ENCODE measurements around the gene PCGF1. TPM values are rescaled to one million over a fixed set of nuclear protein-coding genes. Genes with fewer than 3 reads are reported as not detected.

PCGF1 gene
- total and polyA plus RNA-seq, 9 of the 15 experiments (the other 6 are each of a cell fraction or from before 2014, with no cell fraction given): 20.3 to 45.7 (median 29.3) TPM

GRCh38 chr2:74502720-74503505 is 4.6 kb downstream of the PCGF1 start (continued):
- TF ChIP-seq, protein P1, sequence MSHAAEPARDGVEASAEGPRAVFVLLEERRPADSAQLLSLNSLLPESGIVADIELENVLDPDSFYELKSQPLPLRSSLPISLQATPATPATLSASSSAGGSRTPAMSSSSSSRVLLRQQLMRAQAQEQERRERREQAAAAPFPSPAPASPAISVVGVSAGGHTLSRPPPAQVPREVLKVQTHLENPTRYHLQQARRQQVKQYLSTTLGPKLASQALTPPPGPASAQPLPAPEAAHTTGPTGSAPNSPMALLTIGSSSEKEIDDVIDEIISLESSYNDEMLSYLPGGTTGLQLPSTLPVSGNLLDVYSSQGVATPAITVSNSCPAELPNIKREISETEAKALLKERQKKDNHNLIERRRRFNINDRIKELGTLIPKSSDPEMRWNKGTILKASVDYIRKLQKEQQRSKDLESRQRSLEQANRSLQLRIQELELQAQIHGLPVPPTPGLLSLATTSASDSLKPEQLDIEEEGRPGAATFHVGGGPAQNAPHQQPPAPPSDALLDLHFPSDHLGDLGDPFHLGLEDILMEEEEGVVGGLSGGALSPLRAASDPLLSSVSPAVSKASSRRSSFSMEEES (CRISPR knock-in tag; IDR thresholded peaks at IDR 0.05): peak; percentile 92
- TF ChIP-seq MCM3 (IDR thresholded peaks at IDR 0.05) (no peak), TEAD4 (IDR thresholded peaks at IDR 0.05; ENCODE audit: low read length) (no peak), TEAD4 (CRISPR knock-in tag; IDR thresholded peaks at IDR 0.05; ENCODE audit: borderline replicate concordance) (no peak), HMG20B (CRISPR knock-in tag; IDR thresholded peaks at IDR 0.05) (no peak), RBM39 (optimal IDR thresholded peaks at IDR 0.05; ENCODE audit: low read depth, low read length) (no peak), NELFE (IDR thresholded peaks at IDR 0.05; ENCODE audit: insufficient read depth, insufficient read length) (no peak), MBD2 (IDR thresholded peaks at IDR 0.05; ENCODE audit: borderline replicate concordance, low read depth) (no peak), ZNF830 (CRISPR knock-in tag; IDR thresholded peaks at IDR 0.05) (no peak), NR1H2 (CRISPR knock-in tag; IDR thresholded peaks at IDR 0.05) (no peak; the same call in 1 of the 2 replicates), YBX1 (IDR thresholded peaks at IDR 0.05) (no peak), GATA2 (CRISPR knock-in tag; IDR thresholded peaks at IDR 0.05) (no peak), ZNF76 (CRISPR knock-in tag; IDR thresholded peaks at IDR 0.05; ENCODE audit: borderline replicate concordance) (no peak), ZNF282 (CRISPR knock-in tag; IDR thresholded peaks at IDR 0.05) (no peak), HOXB6 (CRISPR knock-in tag; IDR thresholded peaks at IDR 0.05; ENCODE audit: borderline replicate concordance) (no peak), KDM4B (IDR thresholded peaks at IDR 0.05; ENCODE audit: borderline replicate concordance in 2 of 2, low read depth in 1 of 2) (no peak; a peak in 1 of 4 replicates), GTF2B (IDR thresholded peaks at IDR 0.05; ENCODE audit: extremely low read depth, insufficient read length) (no peak), PPARD (CRISPR knock-in tag; IDR thresholded peaks at IDR 0.05) (no peak), KAT7 (CRISPR knock-in tag; IDR thresholded peaks at IDR 0.05; ENCODE audit: borderline replicate concordance) (no peak; the same call in 1 of the 2 replicates), MTF1 (CRISPR knock-in tag; IDR thresholded peaks at IDR 0.05; ENCODE audit: borderline replicate concordance) (no peak), CBX5 (IDR thresholded peaks at IDR 0.05; ENCODE audit: borderline replicate concordance, low read depth) (no peak), OTX1 (CRISPR knock-in tag; IDR thresholded peaks at IDR 0.05) (no peak), L3MBTL2 (IDR thresholded peaks at IDR 0.05) (peak; percentile 89), ZNF146 (CRISPR knock-in tag; IDR thresholded peaks at IDR 0.05; ENCODE audit: unreplicated experiment) (no peak), ZNF316 (IDR thresholded peaks at IDR 0.05) (no peak), RBM15 (IDR thresholded peaks at IDR 0.05; ENCODE audit: insufficient read depth, low read length) (no peak), CCNT2 (IDR thresholded peaks at IDR 0.05; ENCODE audit: borderline replicate concordance, extremely low read depth, insufficient read length, low read depth, low read length) (peak; percentile 74), TBP (optimal IDR thresholded peaks at IDR 0.05; ENCODE audit: low read depth, low read length) (peak; percentile 77)
- TF ChIP-seq, protein P2, sequence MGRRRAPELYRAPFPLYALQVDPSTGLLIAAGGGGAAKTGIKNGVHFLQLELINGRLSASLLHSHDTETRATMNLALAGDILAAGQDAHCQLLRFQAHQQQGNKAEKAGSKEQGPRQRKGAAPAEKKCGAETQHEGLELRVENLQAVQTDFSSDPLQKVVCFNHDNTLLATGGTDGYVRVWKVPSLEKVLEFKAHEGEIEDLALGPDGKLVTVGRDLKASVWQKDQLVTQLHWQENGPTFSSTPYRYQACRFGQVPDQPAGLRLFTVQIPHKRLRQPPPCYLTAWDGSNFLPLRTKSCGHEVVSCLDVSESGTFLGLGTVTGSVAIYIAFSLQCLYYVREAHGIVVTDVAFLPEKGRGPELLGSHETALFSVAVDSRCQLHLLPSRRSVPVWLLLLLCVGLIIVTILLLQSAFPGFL (CRISPR knock-in tag; IDR thresholded peaks at IDR 0.05): no peak

Data from K562 (cell line).